GM19324 (cell line): Measurements from ENCODE around the gene ENOX1.

Experiments used
- ATAC-seq: cut with Tn5 transposase; IDR thresholded peaks from one replicate; pipeline ENCODE4 v1.9.1; 2021; ENCODE audit warnings: mild to moderate bottlenecking, moderate library complexity; ENCODE audit not compliant: unreplicated experiment, low FRiP score

ENOX1 gene

DNA sequence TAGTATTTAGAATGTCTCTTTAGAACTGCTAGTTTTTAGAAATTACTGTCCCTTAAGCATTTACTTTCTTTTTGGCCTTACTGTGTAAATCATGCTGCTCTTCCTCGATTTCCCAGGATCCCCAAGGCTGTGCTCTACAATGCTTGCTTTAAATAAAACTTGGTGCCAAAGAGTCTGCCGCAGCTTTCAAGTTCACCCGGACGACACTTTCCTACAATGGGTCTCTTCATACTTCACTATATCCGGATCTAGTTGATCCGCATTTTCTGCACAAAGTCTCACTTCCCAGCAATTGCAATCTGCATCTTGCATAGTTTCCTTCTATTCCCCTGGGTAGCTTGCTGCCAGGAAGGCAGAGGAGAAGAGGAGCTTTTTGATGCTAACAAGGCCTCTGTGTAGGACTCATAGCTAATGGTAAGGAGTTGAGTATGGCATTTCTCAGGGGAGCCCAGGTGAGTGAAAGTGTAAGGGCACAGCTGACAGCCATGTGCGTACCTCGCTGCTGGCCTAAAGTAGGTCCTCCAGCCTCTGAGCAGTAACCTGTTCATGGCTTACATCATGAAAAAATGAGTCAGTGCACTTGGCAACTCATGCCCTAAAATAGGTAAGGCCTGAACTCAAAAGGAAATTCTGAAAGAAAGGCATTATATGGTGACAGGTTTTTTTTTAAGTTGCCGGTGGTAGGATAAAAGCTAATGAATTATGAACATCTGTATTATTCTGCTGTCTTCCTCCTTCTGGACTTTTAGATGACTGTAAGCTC, 101.6 kb downstream of the ENOX1 start:
- ATAC-seq = no peak

DNA sequence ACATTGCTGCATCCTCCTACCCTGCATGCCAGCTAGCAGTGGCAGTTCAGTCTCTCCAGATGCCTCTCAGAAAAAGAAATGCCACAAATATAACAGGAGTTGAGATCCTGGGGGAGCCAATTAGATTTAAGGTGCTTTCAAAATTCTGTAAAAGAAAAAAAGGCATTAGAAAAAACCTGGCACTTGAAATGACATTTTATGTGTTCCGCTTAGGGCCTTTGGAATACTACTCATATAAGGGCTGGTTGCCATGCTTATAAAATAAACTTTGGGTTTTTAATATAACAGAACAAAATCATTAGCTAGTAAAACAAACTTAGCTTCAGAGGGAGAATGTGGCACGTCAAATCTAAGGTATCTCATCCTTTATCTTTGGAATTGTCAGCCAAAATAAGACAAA, 104.1 kb downstream of the ENOX1 start:
- no peak for ATAC-seq

DNA sequence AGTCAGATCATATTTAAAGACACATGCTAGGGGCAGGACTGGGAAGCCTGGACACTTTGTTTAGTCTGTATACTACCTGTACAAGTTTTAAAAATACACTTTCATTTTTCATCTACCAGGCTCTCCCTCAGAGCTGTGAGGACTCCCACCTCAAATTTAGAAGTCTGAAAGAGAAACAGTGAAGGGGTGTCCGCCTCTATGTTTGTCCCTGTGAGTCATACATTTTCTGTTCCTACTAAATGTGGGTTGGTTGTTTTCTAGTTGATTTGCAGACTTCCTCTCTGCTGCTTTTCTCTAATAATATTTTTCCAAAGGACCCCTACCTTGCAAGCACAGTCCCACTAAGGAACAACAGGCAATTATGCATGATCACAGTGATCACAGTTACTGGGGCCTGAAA, 110.5 kb downstream of the ENOX1 start:
- ATAC-seq = peak; percentile 85

DNA sequence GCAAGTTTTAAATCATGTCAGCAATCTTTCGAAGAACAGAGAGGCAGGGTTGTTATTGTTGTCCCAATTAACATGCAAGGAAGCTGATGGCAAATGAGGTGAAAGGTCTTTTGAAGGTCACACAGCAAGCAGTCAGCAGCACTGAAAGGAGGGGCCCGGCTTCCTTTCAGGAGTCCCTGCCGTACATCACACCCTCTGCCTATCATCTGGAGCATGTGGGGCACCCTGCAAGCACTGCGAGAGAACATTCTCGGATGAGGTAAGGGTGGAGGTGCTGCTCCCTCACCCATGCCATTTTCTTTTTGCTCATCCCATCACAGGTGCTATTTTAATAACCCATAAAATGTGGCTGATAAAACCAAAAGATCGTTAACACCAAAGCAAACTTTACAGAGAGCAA, 111.2 kb downstream of the ENOX1 start:
- no peak for ATAC-seq

DNA sequence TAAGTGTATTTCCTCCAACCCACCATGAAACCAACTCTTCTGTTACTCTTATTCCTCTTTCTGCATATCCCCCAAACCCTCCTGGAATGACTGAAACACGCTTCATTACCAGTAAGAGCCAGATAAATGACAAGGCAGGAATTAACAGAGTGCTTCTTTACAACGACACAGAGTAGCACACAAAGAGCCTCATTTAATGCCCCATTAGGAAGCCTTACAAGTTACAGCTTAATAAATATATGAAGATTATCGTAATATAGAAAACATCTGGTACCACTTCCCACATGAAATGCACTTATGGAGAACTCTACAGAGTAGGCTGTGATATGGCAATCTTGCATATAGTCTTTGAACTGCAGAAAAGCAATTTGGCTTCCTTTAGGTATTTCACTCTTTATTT, 116.8 kb downstream of the ENOX1 start:
- no peak for ATAC-seq

DNA sequence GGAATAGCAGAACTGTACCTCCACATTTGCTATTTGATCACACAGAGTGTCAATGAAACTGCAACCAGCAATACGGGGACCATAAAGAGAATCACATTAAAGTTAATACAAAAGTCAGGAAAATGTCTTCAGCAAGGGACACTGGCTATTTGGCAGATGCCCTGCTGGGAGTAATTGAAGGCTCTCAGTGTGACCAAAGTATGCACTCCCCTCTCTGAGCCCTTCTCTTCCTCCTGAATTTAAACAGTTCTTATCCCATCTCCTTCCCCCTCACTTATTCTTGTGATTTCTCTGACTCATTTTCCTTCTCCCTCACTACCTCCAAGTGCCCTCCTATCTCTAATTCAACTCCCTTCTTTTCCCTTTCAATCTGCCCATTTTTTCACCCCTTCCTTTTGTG, 117.7 kb downstream of the ENOX1 start:
- ATAC-seq = no peak

- ATAC-seq = no peak
Observed at GRCh38 chr13:43666403-43666802, 120.4 kb downstream of the ENOX1 start.

GRCh38 chr13:43665388-43665787, 121.4 kb downstream of the ENOX1 start:
- no peak for ATAC-seq

GRCh38 chr13:43664700-43665191, 122.0 kb downstream of the ENOX1 start:
- no peak for ATAC-seq

DNA sequence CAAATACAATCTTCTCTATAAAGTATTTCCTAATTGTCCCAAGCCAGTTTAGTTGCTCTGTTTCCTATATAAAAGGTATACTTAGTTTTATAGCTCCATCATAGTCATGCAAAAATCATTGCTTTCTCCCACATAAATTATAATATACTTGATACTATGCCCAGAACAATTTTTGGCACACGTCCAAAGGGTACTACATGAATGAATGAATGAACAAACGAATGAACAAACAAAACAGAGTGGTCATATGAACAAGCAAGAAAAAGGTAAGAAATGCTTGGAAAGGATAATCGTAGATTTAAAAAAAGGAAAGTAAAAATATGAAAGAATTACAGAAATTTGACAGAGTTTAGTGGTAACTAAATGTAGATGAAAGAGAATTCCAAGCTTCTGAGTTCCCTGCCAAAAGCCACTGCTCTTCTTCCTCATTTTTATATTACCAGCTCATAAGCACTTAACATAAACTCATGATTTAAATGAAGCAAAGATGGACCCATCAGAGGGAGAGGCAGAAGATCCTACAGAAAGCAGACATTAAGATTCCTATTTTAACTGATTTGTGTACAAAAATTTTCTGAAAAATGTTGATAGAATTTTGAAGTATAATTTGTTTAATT, 123.2 kb downstream of the ENOX1 start:
- ATAC-seq = no peak

DNA sequence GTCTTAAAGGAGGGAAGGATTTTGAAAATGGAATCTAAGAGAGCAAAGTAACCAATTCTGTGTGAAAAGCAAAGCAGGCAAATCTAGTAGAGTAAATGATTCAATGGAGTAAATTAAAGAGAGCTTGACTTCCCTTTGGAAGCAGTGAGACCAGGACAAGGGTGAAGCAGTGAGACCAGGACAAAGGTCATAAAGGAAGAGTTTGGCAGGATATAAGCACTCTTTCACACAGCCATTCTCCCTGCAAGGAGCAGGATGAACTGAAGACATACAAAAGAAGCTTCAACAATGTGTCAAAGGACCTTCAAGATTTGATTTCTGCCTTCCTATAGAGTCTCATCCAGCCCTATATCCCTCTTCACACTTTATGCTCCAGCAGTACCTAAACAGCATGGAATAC, 123.8 kb downstream of the ENOX1 start:
- ATAC-seq = no peak

DNA sequence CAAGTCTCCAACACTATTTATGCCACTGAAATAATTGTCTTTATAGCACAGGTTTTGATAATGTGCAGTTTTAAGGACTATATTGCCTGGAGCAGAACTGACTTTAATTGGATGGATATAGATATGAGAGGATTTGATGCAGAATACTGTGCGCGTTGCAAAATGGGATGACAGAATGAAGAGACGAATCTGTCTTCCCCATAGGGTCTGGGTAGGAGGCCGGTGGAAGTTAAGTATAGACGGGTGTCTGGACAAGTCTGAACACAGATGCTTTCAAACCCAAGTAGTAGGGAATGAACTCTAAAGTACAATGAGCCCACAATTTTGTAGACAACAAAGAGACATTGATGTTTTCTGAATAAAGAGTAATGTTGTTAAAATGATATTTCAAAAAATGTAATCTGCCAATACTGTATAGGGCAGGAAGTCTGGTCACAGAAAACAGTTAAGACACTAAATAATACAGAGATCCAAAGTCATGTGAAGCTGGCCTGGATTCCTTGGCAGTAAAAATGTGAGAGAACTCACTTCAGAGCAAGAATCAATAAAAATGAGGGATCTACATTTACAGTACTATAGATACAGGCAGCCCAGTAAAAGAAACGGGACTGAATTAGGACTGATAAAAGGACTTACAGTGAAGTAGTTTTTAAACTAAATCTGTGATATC, 125.5 kb downstream of the ENOX1 start:
- no peak for ATAC-seq

- no peak for ATAC-seq
Observed at GRCh38 chr13:43657485-43657884, 129.3 kb downstream of the ENOX1 start.

GRCh38 chr13:43653980-43654379, 132.8 kb downstream of the ENOX1 start:
- no peak for ATAC-seq

DNA sequence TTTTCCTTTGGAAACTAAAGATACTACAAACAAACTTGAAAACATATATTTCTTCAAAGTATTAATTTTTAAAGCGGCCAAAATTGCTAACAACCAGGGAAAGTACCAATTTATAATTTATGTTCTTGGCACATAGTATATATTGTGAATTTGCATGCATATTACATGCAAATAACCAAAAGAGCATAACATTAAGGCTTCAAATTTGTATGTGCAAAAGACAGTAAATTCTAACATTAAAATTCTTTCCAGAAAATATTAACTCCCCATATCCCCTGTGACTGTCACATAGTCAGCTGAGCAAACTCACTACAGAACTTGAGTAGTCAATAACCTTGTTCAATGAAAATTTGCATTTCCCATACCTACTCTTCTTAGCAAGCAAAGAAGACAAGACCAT, 133.4 kb downstream of the ENOX1 start:
- ATAC-seq = no peak

DNA sequence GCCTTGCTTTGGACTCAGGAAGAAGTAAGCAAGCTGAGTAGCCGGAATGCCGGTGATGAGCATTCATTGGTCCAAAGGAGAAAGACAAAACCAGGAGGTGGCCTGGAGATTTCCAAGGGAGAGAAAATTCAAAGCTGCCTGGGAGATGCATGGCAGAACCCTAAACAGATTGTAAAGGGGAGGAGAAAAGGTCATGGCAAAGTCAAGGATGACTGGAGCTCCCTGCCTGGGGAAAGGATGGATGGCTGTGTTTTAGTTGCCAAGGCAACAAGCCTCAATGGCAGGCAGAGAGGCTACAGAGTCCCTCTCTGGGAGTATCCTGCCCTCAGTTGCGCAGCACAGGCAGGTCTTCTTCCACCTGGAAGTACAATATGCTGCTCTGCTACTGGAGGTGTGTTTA, 134.0 kb downstream of the ENOX1 start:
- ATAC-seq = no peak

DNA sequence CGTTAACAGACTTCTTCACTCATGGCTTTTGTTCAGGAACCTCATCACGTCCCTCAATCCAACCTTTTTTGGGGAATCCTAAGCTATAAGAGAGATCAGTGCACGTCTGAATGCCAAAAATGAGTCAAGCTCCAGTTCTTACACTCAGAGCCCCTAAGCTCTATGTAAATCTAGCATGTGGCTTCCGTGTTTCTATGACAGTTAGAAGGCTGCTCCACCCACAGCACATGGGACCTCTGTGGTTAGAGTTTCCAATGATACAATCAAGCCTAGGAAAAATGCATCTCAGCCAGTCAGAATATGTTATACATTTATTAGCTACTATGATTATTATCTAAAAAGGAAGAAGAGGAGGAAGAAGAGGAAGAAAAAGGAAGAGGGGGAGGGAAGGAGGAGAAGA, 135.9 kb downstream of the ENOX1 start:
- ATAC-seq = no peak

GRCh38 chr13:43648733-43649132, 138.0 kb downstream of the ENOX1 start:
- ATAC-seq = no peak

GRCh38 chr13:43647471-43647870, 139.3 kb downstream of the ENOX1 start:
- ATAC-seq = no peak

DNA sequence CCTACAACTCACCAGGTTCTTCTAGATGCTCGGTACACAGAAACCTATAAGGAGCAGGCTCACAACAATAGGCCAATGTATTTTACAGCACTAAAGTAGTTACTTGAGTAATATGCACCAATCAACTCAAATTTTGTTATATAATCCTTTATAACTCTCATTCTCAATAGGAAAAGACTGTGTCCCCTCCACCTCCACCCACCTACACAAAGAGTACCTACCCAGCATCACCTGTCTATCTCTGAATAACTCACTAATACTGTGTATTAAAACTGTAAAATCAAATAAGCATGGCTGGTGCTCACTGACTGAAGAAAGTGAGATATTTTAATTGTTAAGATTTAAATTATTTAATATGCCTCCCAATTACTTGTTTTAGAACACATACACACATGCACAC, 146.3 kb downstream of the ENOX1 start:
- ATAC-seq = no peak

- no peak for ATAC-seq
Observed at GRCh38 chr13:43631106-43631505, 155.7 kb downstream of the ENOX1 start.
